SW 1271 (cell line): Measurements from ENCODE around the gene DDIT4.
"Not testable (repeated sequence)": the region's sequence is repeated elsewhere in the genome, so short reads cannot be mapped to it uniquely, and the experiment has no call there.

Experiments
- DNase-seq, 2 experiments: peaks; one replicate each; lab custom pipeline; 2025; lab: John Stamatoyannopoulos, UW

Gene DDIT4

DNA sequence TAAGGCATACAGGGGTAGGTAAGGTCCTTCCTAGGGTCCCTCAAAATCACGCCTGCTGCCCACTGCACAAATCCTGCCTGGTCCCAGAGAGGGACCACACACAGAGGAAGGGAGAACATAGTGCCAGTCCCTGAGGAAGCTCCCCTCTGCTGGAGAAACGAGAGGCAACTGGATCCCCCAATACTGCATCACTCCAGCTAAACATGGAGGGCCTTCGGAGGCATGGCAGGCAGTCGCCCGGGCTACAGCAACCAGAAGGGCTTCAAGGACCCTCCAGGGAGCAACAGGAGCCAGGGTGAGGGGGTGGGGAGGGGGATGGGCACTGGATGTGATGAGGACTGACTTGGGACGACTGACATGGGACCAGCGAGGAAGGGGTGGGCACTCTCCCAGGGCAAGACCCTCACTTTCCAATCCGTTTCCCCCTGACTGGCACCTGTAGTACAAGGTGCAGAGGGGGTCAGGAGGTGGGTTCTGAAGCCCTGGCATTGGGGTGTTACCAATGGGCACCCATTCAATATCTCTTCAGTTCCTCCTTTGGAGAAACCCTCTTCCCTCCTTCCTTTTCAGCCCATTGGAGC is 21.7 kb downstream of the DDIT4 start:
- no peak for DNase-seq

DNA sequence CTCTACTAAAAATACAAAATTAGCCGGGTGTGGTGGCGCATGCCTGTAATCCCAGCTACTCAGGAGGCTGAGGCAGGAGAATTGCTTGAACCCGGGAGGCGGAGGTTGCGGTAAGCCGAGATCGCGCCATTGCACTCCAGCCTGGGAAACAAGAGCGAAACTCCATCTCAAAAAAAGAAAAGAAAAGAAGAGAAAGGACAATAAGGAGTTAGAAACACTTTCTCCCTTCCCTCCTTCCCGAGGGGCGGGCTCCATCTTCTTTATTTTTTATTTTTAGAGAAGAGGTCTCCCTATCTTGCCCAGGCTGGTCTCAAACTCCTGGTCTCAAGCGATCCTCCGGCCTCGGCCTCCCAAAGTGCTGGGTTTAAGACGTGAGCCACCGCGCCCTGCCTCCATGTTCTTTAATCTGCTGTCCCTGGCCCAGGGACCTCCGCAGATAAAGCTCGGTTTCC is 23.1 kb downstream of the DDIT4 start:
- DNase-seq, result not testable (repeated sequence)

DNA sequence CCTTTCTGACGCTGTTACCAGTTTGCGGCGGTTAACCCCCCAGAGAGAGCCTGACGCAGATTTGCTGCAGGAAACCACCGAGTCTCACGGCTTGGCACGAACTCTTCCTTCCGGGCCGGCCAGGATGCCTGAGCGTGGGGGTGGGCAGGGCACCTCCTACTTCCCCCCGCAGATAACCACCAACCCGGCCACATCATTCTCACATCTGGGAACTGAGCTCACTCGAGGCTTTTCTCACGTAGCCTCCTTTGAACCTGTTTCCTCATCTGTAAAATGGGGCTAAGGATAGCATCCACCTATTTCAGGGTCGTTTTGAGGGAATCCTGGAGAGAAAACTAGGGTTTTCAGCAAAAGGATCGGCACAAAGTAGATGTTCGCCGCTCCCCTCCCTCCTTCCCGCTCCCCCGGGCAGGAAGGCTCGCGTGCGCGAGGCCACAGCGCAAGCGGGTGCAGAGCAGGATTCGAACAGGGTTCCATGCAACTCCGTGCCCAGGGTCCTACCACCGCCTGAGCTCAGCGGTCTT is 23.6 kb downstream of the DDIT4 start:
- peak; percentile 82 to 87 for DNase-seq

GRCh38 chr10:72297805-72298591 is 24.3 kb downstream of the DDIT4 start:
- peak; percentile 86 to 90 for DNase-seq

- DNase-seq, result no peak
Measured at GRCh38 chr10:72298592-72299519, 25.1 kb downstream of the DDIT4 start.

GRCh38 chr10:72303424-72304128 is 29.9 kb downstream of the DDIT4 start:
- DNase-seq, result no peak

DNA sequence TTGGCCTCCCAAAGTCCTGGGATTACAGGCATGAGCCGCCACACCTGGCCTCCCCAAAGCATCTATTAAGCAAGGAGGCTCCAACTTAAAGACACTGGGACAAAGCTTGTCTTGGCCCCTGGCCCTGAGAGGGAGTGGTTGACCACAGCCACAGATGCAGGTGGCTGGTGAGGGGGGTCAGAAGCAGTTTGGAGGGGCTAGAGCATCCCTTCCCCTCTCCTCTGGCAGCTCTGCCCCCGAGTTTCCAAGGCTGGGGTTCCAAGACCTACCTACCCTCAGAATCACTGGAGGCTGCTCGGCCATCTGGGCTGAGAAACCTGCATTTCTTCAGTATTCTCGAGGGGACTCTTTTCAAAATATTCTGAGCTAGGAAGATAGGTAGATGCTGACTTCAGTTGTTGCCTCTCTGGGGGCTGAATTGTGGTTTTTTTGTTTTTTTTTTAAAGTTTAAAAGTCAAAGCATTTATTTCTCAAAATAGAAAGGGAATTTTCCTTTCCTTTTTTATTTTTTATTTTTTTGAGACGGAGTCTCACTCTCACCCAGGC is 32.6 kb downstream of the DDIT4 start:
- no peak for DNase-seq

DNA sequence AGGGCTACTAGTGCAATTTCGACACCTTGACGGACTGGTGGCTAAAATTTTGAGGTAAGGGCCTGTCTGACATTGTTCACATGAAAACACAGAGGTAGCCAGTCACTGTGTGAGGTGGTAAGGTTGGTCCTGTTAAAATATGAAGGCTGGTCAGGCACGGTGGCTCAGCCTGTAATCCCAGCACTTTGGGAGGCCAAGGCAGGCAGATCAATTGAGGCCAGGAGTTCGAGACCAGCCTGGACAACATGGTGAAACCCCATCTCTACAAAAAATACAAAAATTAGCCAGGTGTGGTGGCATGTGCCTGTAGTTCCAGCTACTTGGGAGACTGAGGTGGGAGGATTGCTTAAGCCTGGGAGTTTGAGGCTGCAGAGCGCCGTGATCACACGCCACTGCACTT is 34.0 kb downstream of the DDIT4 start:
- DNase-seq, result not testable (repeated sequence)

DNA sequence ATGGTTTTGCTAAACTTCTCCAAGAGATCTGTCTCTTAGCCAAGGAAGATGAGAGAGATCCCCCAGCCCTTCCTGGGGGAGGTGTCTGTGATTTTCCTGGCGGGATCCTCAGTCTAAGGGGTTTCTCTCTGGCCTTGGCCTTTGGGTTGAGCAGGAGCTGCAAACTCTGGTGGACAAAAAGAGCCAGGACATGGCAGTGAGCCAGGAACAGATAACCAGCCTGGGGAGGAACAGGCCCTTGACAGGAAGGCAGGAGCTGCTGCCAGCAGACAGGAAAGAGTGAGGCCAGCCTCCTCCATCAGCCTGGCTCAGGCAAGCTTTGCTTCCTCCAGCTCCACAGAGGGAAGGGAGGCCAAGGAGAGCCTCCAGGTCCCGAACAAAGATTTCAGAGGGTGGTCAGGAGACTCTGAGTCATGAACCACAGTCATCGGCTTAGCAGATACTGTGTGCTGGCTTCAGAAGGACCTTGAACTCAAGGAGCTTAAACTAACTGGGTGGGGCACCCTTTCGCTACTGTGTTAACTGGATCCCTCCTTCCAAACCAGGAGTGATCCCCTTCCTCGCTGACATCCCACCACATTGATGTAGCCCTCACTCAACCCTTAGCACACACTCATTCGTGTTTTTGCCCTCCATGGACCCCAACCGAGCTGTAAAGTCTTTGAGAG is 34.7 kb downstream of the DDIT4 start:
- no peak for DNase-seq

- no peak for DNase-seq
Measured at GRCh38 chr10:72309290-72310240, 35.8 kb downstream of the DDIT4 start.

DNA sequence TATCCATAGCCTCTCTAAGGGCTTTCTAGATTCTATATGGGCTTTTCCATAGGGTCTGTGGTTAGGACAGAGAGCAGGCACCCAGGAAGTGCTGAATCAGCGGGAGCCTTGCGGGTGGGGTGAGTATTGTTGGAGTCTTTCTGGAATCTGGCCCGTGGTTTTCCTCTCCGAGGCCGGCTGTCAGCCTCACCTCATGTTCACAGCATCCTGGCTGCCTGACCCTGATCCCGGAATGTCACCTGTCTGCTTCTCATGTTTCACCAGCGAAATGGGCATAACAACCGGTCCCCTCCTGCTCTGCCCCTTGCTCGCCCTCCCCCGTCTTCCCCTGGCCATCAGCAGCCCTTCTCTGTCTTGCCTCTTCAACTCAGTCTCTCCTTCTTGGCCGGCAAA is 36.5 kb downstream of the DDIT4 start:
- DNase-seq, result no peak

GRCh38 chr10:72310636-72311035 is 36.9 kb downstream of the DDIT4 start:
- DNase-seq, result no peak

DNA sequence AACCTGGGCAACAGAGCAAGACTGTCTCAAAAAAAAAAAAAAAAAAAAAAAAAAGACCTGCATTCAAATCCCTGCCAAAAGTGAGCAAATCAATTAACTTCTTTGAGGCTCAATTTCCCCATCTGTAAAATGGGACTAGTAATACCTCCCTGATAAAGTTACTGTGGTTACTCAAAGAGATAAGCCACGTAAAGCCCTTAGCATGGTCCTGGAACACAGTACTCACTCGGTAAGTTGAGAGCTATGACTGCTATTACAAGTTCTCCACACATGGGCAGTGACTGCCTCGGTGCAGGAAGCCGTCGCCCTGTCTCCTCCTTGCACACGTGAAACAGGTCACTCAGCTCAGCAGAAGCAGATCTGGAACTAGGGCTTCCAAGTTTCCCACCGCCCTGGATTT is 37.9 kb downstream of the DDIT4 start:
- no peak for DNase-seq

DNA sequence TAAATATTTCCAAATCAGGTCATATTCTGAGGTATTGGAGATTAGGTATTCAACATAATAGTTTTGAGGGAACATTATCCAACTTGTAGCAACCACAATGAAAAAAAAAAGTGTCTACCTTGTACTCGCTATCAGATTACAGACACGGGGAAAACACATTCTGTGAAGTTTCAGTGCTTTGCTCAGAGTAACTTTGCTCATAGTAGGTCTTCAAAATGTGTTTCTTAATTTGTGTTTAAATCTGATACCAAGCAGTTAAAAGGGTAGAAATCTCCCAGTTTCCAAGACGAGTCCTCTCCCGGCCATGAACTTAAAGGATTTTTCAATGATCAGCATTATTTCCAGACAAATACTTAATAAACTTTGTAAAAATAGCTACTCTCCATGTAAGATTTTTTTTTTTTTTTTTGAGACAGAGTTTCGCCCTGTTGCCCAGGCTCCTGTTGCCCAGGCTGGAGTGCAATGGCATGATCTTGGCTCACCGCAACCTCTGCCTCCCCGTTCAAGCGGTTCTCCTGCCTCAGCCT is 39.2 kb downstream of the DDIT4 start:
- DNase-seq, result no peak

GRCh38 chr10:72314263-72314662 is 40.5 kb downstream of the DDIT4 start:
- DNase-seq, result no peak

- no peak for DNase-seq
Measured at GRCh38 chr10:72315054-72315453, 41.3 kb downstream of the DDIT4 start.

- peak in 1 of 2 experiments; percentile 20 for DNase-seq
Measured at GRCh38 chr10:72315611-72316385, 42.1 kb downstream of the DDIT4 start.

DNA sequence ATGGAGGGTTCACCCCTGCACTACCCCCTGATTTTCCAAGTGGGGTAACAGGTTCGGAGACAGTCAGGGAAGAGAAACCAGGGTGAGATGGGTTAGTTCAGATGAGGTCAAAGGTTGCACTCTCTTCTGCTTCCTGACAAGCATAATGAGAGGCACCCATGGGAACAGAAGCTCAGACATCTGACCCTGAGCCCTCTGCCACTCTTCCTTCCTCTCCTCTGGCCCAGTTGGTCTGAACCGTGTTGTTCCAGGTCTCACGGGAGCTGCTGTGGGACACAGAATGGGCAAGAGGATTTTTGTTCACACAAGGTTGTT is 42.6 kb downstream of the DDIT4 start:
- no peak for DNase-seq
